Sigmoid colon (tissue), 7 donors: ENCODE results near the gene OXGR1. TPM values are rescaled to one million over a fixed set of nuclear protein-coding genes. Genes with fewer than 3 reads are reported as not detected.

ENCODE experiments used
- DNase-seq: peaks from one replicate; pipeline ENCODE4 v3.0.0-alpha.2; 2019
- H3K27ac ChIP-seq, 4 donors: fragments of 200-600 bp; sonication (generic); one replicate each; pipeline ENCODE4 v1.5.1; 2016 to 2019; ENCODE audit warnings: mild to moderate bottlenecking in 1 of 4
- H3K27me3 ChIP-seq, 3 donors: fragments of 200-600 bp; sonication (generic); one replicate each; pipeline ENCODE4 v1.5.1; 2019; ENCODE audit warnings: mild to moderate bottlenecking in 1 of 3
- H3K36me3 ChIP-seq, 4 donors: fragments of 200-600 bp; sonication (generic); one replicate each; pipeline ENCODE4 v1.5.1; 2016 to 2019
- H3K4me1 ChIP-seq, 4 donors: fragments of 200-600 bp; sonication (generic); one replicate each; pipeline ENCODE4 v1.5.1; 2017 to 2019
- H3K4me3 ChIP-seq, 4 donors: fragments of 200-600 bp; sonication (generic); one replicate each; pipeline ENCODE4 v1.5.1; 2017 to 2019; ENCODE audit warnings: mild to moderate bottlenecking in 2 of 4, moderate library complexity in 1 of 4
- H3K9me3 ChIP-seq, 4 donors: fragments of 200-600 bp in 3 of 4; sonication (generic) in 3 of 4; one replicate each; pipeline versions ENCODE4 v1.5.1 to v1.6.1; 2013 to 2019
- CTCF ChIP-seq, 4 experiments: fragments of 450-650 bp in 3 of 4; fragments of 200-600 bp in 1 of 4; IDR thresholded peaks; one replicate each; pipeline ENCODE4 v1.5.1; 2016 to 2019; ENCODE audit warnings: antibody characterized with exemption in 4 of 4, mild to moderate bottlenecking in 3 of 4, moderate library complexity in 2 of 4
- EP300 ChIP-seq, 4 donors: sonication (generic); formaldehyde crosslinking; IDR thresholded peaks; one replicate each; pipeline ENCODE4 v1.6.1; 2017; ENCODE audit warnings: antibody characterized with exemption in 4 of 4
- POLR2A ChIP-seq, 2 donors: fragments of 450-650 bp; IDR thresholded peaks; one replicate each; pipeline ENCODE4 v1.6.1; 2016; ENCODE audit warnings: antibody characterized with exemption in 2 of 2, mild to moderate bottlenecking in 2 of 2, moderate library complexity in 2 of 2
- POLR2AphosphoS5 ChIP-seq, 4 donors: sonication (generic); formaldehyde crosslinking; IDR thresholded peaks; one replicate each; pipeline ENCODE4 v1.6.1; 2017; ENCODE audit warnings: antibody characterized with exemption in 4 of 4
- WGBS, 2 donors: extraction: QIAGEN DNeasy Blood & Tissue Kit; methylation state at CpG; one replicate each; pipeline ENCODE4 v1.1.7; 2013; 5-methylcytosine and 5-hydroxymethylcytosine counted together
- intact Hi-C: fragments of 100-400 bp; cut with DNase I; formaldehyde crosslinking; loops from one replicate; pipeline ENCODE4 v1.15.1; 2023
- polyA plus RNA-seq, 3 donors: library from polyadenylated mRNA; stranded (reverse); fragments of 200-250 nt; gene quantifications; one replicate each; pipeline ENCODE4 v1.2.3, GENCODE V29; 2013
- total RNA-seq, 4 donors: library from RNA; depleted of rRNA; stranded (reverse); fragments of >200 nt; gene quantifications; one replicate each; pipeline ENCODE4 v1.1.0, GENCODE V29; 2016
- donor health status: healthy with polysubstance abuse.
- donor health status: Bipolar disorder and iron deficiency.
- donor health status: healthy.

Gene OXGR1
- total RNA-seq, result 1 to 10 TPM in 1 of 4 donors, under 1 TPM in 2, not detected in 1; under 0.01 to 2.2 (median 0.16) TPM
- polyA plus RNA-seq, result 1 to 10 TPM in 1 of 3 donors, not detected in 2; 1.8 TPM

GRCh38 chr13:96994017-96994857 lies at the start of gene OXGR1:
Gene OXGR1 (minus strand): TSS chr13:96994476. CDS start chr13:96987759, 6,717 bp downstream.
- TF ChIP-seq POLR2AphosphoS5 (IDR thresholded peaks at IDR 0.05) (no peak), CTCF (IDR thresholded peaks at IDR 0.05) (no peak), POLR2A (IDR thresholded peaks at IDR 0.05) (no peak), EP300 (IDR thresholded peaks at IDR 0.05) (no peak)
- H3K4me1 ChIP-seq, result peaks cover 0 to 13% (median 11%) of the 10 kb centered on the region in 4 donors
- no peak within 1 kb of the TSS for H3K27ac ChIP-seq
- intact Hi-C loops, result no loop called here
- H3K4me3 ChIP-seq, result peak within 1 kb of the TSS; percentile 15 to 57 (median 46)
- H3K9me3 ChIP-seq, result no peaks in the 10 kb centered on the region
- WGBS, 2 donors, result 4 to 5% methylated on average over 52 of the region's 52 CpGs
- no peaks in the 10 kb centered on the region for H3K36me3 ChIP-seq
- peaks cover 3 to 33% (median 6%) of the 10 kb centered on the region in 3 donors for H3K27me3 ChIP-seq
- no peak for DNase-seq

GRCh38 chr13:97043302-97043701 lies 49.0 kb upstream of the OXGR1 start:
- Histone ChIP-seq H3K9me3 (no peaks in the 10 kb centered on the region), H3K4me1 (no peaks in the 10 kb centered on the region), H3K4me3 (no peak overlapping the region), H3K27ac (peak overlapping the region in 1 of 4 donors; percentile 23), H3K36me3 (no peaks in the 10 kb centered on the region), H3K27me3 (no peaks in the 10 kb centered on the region)
- no peak for TF ChIP-seq EP300 (IDR thresholded peaks at IDR 0.05)
- TF ChIP-seq CTCF (IDR thresholded peaks at IDR 0.05), result no peak
- TF ChIP-seq POLR2AphosphoS5 (IDR thresholded peaks at IDR 0.05), result peak in 2 of 4 donors; percentile 49 to 57
- no peak for TF ChIP-seq POLR2A (IDR thresholded peaks at IDR 0.05)
- DNase-seq, result no peak
- intact Hi-C loops, result no loop called here
- WGBS, 2 donors, result 73 to 74% methylated on average over 2 of the region's 2 CpGs

DNA sequence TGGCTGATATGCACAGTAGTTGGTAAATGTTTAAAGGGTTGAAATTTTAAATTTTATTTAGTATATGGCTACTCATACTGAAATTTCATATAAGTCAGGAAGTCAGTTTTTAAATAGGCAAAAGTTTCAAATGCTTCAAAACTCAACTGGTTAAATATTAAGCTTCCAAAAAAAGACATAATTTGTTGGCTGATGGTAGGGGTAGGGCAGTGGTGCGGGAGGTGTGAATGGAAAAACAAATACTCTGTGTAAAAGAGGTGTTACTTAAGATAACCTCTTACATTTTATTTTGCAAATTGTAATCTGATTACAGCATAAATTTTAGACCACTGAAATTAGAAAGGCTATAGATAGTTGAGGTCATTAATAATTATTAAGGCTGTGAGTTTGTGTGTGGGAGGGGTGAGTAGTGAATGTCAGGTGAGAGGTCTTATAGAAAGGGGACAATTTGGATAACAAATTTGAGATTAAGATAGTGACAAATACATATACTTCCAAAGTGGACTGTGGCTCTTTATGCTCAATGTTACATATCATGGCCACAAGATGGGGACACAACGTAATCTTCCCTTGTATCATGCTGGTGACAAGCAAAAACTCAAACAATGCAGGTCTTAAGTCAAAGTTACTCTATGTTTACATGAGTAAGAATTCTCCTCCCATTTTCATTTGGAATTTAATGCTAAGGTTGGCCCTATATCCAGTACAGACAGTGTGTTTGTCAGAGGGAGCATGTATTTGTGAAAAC lies 36.6 kb upstream of the OXGR1 start:
- Histone ChIP-seq H3K36me3 (no peaks in the 10 kb centered on the region), H3K9me3 (no peaks in the 10 kb centered on the region), H3K4me1 (no peaks in the 10 kb centered on the region), H3K27me3 (no peaks in the 10 kb centered on the region), H3K4me3 (no peak overlapping the region), H3K27ac (no peak overlapping the region)
- WGBS, 2 donors, result 13 to 51% methylated on average over 2 of the region's 2 CpGs
- intact Hi-C loops, result loop anchor here (5.0 kb wide), 1 partner anchor 76 kb away; no protein-coding TSS in a partner anchor
- TF ChIP-seq EP300 (IDR thresholded peaks at IDR 0.05) (no peak), CTCF (IDR thresholded peaks at IDR 0.05) (peak in 1 of 4 experiments; percentile 11)
- no peak for DNase-seq

- intact Hi-C loops, result loop anchor here (1.0 to 10.0 kb wide), 3 partner anchors 10 to 329 kb away; partner anchors contain the start of gene MBNL2
These were observed 34.4 kb upstream of the OXGR1 start for GRCh38 chr13:97028441-97029299.

More at GRCh38 chr13:97028441-97029299, 34.4 kb upstream of the OXGR1 start:
- 41% methylated on average over 12 of the region's 12 CpGs for WGBS, 2 donors
- Histone ChIP-seq H3K4me3 (no peak overlapping the region), H3K4me1 (no peaks in the 10 kb centered on the region), H3K27ac (no peak overlapping the region), H3K36me3 (no peaks in the 10 kb centered on the region), H3K27me3 (no peaks in the 10 kb centered on the region), H3K9me3 (no peaks in the 10 kb centered on the region)
- no peak for DNase-seq
- no peak for TF ChIP-seq POLR2AphosphoS5 (IDR thresholded peaks at IDR 0.05)
- TF ChIP-seq CTCF (IDR thresholded peaks at IDR 0.05), result peak in 3 of 4 experiments; percentile 65 to 86 (median 66)
- no peak for TF ChIP-seq EP300 (IDR thresholded peaks at IDR 0.05)
